Measurements from ENCODE around the gene CNIH3. TPM values are rescaled to one million over a fixed set of nuclear protein-coding genes. Genes with fewer than 3 reads are reported as not detected.

CNIH3 gene
- total RNA-seq, 1 donor from 2014 or later = 4.2 TPM

DNA sequence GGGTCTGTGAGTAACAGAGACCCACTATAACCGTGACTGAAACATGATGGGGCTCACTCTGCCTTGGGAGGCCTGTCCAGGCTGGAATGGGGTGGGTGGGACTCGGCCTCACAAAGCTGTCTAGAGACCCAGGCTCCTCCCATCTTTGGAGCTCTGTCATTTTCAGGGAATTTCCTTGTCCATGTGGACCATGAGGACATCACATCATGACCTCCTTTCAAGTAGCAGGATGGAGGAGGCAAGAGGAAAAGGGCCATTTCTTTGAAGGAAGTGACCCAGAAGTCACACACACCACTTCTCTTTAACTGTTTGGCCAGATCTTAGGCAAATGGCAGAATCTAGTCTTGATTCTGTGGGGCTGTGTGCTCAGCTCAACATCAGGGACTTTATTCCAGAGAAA lies 79.9 kb downstream of the CNIH3 start:
- H3K9me3 Mint-ChIP-seq (ENCODE audit: unreplicated experiment) = no peaks in the 10 kb centered on the region
- no peaks in the 10 kb centered on the region for H3K36me3 Mint-ChIP-seq (ENCODE audit: unreplicated experiment)
- DNase-seq (ENCODE audit: extremely low spot score, unreplicated experiment) = no peak
- TF ChIP-seq, protein P1, sequence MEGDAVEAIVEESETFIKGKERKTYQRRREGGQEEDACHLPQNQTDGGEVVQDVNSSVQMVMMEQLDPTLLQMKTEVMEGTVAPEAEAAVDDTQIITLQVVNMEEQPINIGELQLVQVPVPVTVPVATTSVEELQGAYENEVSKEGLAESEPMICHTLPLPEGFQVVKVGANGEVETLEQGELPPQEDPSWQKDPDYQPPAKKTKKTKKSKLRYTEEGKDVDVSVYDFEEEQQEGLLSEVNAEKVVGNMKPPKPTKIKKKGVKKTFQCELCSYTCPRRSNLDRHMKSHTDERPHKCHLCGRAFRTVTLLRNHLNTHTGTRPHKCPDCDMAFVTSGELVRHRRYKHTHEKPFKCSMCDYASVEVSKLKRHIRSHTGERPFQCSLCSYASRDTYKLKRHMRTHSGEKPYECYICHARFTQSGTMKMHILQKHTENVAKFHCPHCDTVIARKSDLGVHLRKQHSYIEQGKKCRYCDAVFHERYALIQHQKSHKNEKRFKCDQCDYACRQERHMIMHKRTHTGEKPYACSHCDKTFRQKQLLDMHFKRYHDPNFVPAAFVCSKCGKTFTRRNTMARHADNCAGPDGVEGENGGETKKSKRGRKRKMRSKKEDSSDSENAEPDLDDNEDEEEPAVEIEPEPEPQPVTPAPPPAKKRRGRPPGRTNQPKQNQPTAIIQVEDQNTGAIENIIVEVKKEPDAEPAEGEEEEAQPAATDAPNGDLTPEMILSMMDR (IDR thresholded peaks at IDR 0.05) = no peak
- H3K4me3 Mint-ChIP-seq (ENCODE audit: unreplicated experiment) = no peak overlapping the region
- no peaks in the 10 kb centered on the region for H3K4me1 Mint-ChIP-seq (ENCODE audit: unreplicated experiment)
- H3K27ac Mint-ChIP-seq (ENCODE audit: unreplicated experiment) = no peak overlapping the region
- peaks cover 5% of the 10 kb centered on the region for H3K27me3 Mint-ChIP-seq (ENCODE audit: unreplicated experiment)

DNA sequence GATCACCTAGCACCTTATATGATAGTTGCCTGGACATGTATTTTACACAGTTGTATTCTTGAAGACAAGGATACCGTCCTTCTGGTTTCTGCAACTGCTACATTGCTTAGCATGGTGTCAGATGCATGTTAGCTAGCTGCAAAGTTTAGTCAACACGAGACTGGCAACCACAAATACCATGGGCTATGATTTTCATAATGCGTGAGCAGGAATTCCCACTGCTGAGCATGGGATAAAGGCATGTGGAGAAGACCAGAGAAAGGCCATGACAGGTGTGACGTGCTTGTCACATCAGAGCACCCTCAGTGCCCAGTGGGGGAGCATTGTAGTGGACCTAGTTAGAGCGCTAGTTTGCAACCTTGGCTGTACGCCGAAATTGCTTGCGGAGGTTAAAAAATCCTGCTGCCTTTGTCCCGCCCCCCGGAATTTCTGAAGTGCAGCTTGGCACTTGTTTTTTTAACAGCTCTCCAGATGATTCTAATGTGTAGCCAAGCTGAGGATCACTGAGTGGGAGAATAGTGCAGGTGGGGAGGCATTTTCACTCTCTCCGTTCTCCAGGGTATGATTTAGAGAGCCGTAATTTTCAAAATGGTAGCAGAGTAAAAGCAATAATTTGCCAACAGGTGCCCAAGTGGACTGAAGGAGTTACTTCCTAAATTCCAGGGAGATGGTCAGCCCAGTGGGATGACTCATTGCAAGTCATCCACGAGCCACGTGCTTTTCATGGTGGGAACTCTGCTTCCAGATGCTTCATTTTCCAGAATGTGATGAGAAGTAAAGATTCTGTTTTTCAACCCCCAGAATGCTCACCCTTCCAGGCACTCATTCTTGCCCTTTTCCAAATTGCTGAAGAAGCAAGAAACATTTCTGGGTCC lies 81.0 kb downstream of the CNIH3 start:
- peaks cover 5% of the 10 kb centered on the region for H3K27me3 Mint-ChIP-seq (ENCODE audit: unreplicated experiment)
- H3K9me3 Mint-ChIP-seq (ENCODE audit: unreplicated experiment) = no peaks in the 10 kb centered on the region
- H3K27ac Mint-ChIP-seq (ENCODE audit: unreplicated experiment) = no peak overlapping the region
- H3K36me3 Mint-ChIP-seq (ENCODE audit: unreplicated experiment) = no peaks in the 10 kb centered on the region
- DNase-seq (ENCODE audit: extremely low spot score, unreplicated experiment) = no peak
- TF ChIP-seq, protein P1 (IDR thresholded peaks at IDR 0.05) = no peak
- H3K4me1 Mint-ChIP-seq (ENCODE audit: unreplicated experiment) = no peaks in the 10 kb centered on the region
- H3K4me3 Mint-ChIP-seq (ENCODE audit: unreplicated experiment) = no peak overlapping the region

DNA sequence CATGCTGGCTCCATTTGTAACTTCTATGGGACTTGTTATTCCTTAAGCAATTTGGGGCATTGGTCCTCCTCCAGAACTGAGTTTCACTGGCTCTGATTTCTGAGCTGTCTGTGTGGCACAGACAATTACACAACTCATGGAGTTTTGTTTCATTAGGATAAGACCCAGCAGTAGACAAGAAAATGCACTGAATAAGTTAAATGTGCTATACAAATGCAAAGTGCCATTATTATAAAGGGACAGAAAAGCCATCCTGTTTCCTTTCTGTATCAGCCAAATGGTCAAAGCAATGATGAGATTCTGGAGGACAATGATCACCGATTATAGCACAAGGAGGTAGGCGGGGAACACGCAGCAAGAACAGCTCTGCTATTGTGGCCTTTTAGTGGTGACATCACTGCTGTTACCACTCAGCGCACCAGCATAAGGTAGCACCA lies 81.9 kb downstream of the CNIH3 start:
- no peaks in the 10 kb centered on the region for H3K9me3 Mint-ChIP-seq (ENCODE audit: unreplicated experiment)
- H3K27me3 Mint-ChIP-seq (ENCODE audit: unreplicated experiment) = peaks cover 5% of the 10 kb centered on the region
- DNase-seq (ENCODE audit: extremely low spot score, unreplicated experiment) = no peak
- no peak overlapping the region for H3K27ac Mint-ChIP-seq (ENCODE audit: unreplicated experiment)
- TF ChIP-seq, protein P1 (IDR thresholded peaks at IDR 0.05) = no peak
- no peaks in the 10 kb centered on the region for H3K4me1 Mint-ChIP-seq (ENCODE audit: unreplicated experiment)
- H3K36me3 Mint-ChIP-seq (ENCODE audit: unreplicated experiment) = no peaks in the 10 kb centered on the region
- H3K4me3 Mint-ChIP-seq (ENCODE audit: unreplicated experiment) = no peak overlapping the region

DNA sequence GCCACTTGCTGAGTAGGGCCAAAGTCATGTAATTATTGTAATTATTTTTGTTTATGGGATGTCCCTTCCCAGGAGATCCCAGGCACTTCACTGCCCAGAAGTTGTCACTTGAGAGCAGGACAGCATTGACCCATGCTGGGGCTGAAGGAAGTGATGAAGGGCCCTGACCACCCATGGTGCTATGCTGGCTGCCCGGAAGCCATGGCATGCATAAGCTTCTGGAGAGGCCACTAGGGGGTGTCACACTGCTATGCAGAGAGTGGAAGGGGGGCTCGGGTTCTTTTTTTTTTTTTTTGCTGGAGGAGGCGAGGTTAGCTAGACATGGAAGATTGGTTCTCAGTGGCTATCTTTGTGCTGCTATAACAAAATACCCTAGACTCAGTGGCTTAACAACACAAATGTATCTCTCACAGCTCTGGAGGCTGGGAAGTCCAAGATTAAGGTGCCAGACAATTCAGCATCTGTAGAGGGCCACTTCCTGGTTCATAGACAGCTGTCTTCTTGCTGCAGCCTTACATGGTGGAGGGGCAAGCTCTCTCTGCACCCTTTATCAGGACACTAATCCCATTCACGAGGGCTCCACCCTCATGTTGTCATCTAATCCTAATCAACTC lies 84.9 kb downstream of the CNIH3 start:
- H3K9me3 Mint-ChIP-seq (ENCODE audit: unreplicated experiment) = no peaks in the 10 kb centered on the region
- peaks cover 5% of the 10 kb centered on the region for H3K27me3 Mint-ChIP-seq (ENCODE audit: unreplicated experiment)
- H3K27ac Mint-ChIP-seq (ENCODE audit: unreplicated experiment) = no peak overlapping the region
- no peaks in the 10 kb centered on the region for H3K36me3 Mint-ChIP-seq (ENCODE audit: unreplicated experiment)
- TF ChIP-seq, protein P1 (IDR thresholded peaks at IDR 0.05) = no peak
- H3K4me3 Mint-ChIP-seq (ENCODE audit: unreplicated experiment) = no peak overlapping the region
- H3K4me1 Mint-ChIP-seq (ENCODE audit: unreplicated experiment) = no peaks in the 10 kb centered on the region
- no peak for DNase-seq (ENCODE audit: extremely low spot score, unreplicated experiment)

DNA sequence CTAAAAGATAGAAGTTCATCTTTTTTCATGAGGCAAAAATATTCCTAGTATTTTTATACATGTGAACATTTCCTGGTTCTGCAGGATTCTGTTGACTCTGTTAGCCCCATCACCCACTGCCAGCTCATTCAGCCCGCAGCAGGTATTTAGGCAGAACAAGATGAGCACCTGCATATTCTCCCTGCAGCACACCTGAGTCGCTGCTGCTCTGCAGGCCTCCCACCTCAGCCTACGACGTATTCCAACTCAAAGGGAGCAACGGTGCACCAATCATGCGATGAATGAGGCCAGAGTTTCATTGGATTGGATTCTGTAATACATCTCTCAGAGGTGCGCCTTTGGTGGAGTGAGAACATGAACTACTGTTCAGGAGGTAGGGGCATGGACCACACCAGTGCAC lies 87.6 kb downstream of the CNIH3 start:
- H3K4me3 Mint-ChIP-seq (ENCODE audit: unreplicated experiment) = no peak overlapping the region
- H3K9me3 Mint-ChIP-seq (ENCODE audit: unreplicated experiment) = no peaks in the 10 kb centered on the region
- no peaks in the 10 kb centered on the region for H3K36me3 Mint-ChIP-seq (ENCODE audit: unreplicated experiment)
- peaks cover 5% of the 10 kb centered on the region for H3K27me3 Mint-ChIP-seq (ENCODE audit: unreplicated experiment)
- DNase-seq (ENCODE audit: extremely low spot score, unreplicated experiment) = no peak
- TF ChIP-seq, protein P1 (IDR thresholded peaks at IDR 0.05) = no peak
- H3K4me1 Mint-ChIP-seq (ENCODE audit: unreplicated experiment) = no peaks in the 10 kb centered on the region
- no peak overlapping the region for H3K27ac Mint-ChIP-seq (ENCODE audit: unreplicated experiment)

All from osteocyte (in vitro differentiated cells).